Measurements from ENCODE around the gene IMMP2L.

GRCh38 chr7:111364413-111364812 lies 197.9 kb downstream of the IMMP2L start:
- TF ChIP-seq CTCF (IDR thresholded peaks at IDR 0.05): no peak
- TF ChIP-seq EZH2 (IDR thresholded peaks at IDR 0.05): no peak
